Posterior vena cava (tissue), 2 donors: ENCODE data around the gene RPP14. TPM values are rescaled to one million over a fixed set of nuclear protein-coding genes. Genes with fewer than 3 reads are reported as not detected.
"Not testable (repeated sequence)": the region's sequence is repeated elsewhere in the genome, so short reads cannot be mapped to it uniquely, and the experiment has no call there.

ENCODE experiments used
- DNase-seq: peaks from one replicate; pipeline ENCODE4 v3.0.0-alpha.2; 2020; ENCODE audit warnings: low spot score
- intact Hi-C, 2 donors: fragments of 100-400 bp; cut with DNase I; formaldehyde crosslinking; loops; one replicate each; pipeline versions ENCODE4 v1.14.1 to v1.14.2; 2022 to 2023
- total RNA-seq, 2 donors: library from RNA; stranded (reverse); fragmentation: NEBNext Ultra II Directional; extraction: Animal tissue kit (Norgen Biotek cat#: 25700); gene quantifications; one replicate each; pipeline ENCODE4 v1.2.1, GENCODE V29; 2021
- donor health status: DM: yes; HTN: yes; CAD: no.
- donor health status: DM: yes; HTN: yes; CAD: no.

The RPP14 gene
- total RNA-seq, 2 donors from 2014 or later: 10.8 to 11.6 TPM

DNA sequence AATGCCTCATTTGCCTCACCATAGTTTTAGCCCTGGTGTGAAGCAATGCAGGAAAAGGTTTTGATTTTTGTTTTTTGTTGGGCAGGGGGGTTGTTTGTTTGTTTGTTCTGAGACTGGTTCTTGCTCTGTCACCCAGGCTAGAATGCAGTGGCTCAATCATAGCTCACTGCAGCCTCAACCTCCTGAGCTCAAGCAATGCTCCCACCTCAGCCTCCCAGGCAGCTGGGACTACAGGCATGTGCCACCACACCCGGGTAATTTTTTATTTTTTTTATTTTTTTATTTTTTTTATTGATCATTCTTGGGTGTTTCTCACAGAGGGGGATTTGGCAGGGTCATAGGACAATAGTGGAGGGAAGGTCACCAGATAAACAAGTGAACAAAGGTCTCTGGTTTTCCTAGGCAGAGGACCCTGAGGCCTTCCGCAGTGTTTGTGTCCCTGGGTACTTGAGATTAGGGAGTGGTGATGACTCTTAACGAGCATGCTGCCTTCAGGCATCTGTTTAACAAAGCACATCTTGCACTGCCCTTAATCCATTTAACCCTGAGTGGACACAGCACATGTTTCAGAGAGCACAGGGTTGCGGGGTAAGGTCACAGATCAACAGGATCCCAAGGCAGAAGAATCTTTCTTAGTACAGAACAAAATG, 17.0 kb upstream of the RPP14 start:
- intact Hi-C loops, DNase-seq: not testable (repeated sequence)

DNA sequence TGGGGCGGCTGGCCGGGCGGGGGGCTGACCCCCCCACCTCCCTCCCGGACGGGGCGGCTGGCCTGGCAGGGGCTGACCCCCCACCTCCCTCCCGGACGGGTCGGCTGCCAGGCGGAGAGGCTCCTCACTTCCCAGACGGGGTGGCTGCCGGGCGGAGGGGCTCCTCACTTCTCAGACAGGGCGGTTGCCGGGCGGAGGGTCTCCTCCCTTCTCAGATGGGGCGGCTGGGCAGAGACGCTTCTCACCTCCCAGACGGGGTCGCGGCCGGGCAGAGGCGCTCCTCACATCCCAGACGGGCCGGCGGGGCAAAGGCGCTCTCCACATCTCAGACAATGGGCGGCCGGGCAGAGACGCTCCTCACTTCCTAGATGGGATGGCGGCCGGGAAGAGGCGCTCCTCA, 15.6 kb upstream of the RPP14 start:
- intact Hi-C loops, DNase-seq: not testable (repeated sequence)

DNA sequence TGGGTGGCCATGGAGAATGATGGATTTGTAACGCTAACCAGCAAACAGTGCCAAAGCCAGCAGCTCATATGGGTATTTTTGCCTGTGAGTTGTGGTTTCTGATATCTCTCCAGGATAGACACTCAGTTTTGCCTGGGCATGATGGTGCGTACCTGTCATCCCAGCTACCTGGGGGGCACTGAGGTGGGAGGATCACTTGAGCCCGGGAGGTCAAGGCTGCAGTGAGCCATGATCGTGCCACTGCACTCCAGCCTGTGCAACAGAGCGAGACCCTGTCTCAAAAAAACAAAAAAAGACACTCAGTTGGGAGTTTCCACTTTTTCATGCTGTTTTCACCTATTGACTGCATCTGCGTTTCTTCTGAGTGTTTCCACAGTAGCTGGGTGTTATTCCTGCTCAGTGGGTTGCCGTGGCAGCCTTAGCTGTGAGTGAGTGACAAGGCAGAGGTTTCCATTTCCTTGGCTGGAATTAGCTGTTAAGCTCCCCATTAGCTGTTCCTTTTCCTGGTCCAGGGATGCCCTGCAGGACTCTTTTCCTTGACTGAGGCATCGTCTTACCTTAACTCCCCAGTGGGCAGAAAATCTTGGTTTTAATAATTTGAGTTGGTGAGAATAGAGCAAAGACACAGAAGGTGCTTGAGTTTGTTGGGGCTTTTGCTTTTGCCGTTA, 14.2 kb upstream of the RPP14 start:
- DNase-seq: no peak
- intact Hi-C loops: no loop called here

DNA sequence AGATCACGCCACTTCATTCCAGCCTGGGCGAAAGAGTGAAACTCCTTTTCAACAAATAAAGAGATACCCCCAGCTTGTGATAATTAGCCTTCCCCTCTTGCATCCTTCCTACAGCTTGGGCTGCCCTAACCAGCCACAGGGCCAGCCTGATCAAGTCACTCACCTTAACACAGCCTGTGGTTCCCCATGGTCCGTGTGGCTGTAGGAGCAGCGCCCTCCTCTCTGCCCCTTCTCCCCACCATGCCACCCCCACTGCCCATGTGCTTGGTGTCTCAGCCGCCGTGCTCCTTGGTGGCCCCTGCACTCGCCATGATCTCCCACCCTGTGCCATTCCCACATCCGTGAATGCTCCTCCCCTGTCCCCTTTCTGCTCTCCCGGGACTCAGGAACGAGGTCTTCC, 13.2 kb upstream of the RPP14 start:
- DNase-seq: no peak

DNA sequence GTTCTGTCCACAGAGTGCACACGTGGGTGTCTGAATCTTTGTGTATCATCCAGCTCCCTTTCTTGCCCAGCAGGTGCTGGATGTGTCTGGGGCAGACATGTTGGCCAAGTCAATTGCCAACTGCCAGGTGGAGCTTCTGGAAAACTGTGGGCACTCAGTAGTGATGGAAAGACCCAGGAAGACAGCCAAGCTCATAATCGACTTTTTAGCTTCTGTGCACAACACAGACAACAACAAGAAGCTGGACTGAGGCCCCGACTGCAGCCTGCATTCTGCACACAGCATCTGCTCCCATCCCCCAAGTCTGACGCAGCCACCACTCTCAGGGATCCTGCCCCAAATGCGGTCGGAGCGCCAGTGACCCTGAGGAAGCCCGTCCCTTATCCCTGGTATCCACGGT, 12.5 kb upstream of the RPP14 start:
- intact Hi-C loops: no loop called here
- DNase-seq: no peak

More for the DNA sequence above, 13.2 kb upstream of the RPP14 start:
- intact Hi-C loops: no loop called here

DNA sequence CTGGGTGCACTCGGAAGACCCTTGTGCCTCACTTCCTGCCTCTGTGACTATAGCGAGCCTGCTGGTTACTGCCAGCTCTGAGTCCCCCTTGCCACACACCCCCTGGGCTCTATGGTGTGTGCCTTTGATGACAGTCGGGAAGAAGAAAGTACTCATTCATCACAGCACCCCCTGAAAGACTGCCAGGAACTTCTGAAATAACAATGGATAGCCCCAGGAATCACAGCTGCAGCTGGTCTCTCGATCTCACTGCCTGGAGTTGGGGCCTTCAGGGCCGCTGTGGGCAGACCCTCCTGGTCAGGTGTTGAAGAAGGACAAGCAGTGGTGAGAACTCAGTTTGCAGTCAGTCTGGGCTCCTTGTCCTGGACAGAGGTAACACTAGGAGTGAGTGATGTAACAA, 9.8 kb upstream of the RPP14 start:
- intact Hi-C loops: loop anchor here (5.0 kb wide), 2 partner anchors 109 to 114 kb away; no protein-coding TSS in a partner anchor
- no peak for DNase-seq

DNA sequence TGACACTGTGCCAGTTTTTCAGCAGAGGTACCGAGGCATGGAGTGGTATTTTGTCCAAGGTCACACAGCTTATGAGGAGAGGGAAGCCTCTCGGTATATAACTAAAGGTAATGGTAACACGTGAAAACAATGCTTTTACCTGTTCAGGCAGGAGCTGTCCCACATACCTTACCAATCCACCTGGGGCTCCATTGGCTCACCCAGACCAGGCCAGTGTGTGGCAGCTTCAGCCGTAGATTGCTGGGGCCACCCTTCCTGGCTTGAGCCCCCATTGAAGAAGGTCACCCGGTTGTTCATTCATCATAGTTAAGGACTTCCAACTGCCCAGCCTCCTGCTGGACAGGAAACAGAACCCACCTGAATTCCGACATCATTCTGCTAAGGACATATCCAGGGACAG, 9.2 kb upstream of the RPP14 start:
- intact Hi-C loops: loop anchor here (5.0 kb wide), 2 partner anchors 110 to 115 kb away; no protein-coding TSS in a partner anchor
- no peak for DNase-seq

DNA sequence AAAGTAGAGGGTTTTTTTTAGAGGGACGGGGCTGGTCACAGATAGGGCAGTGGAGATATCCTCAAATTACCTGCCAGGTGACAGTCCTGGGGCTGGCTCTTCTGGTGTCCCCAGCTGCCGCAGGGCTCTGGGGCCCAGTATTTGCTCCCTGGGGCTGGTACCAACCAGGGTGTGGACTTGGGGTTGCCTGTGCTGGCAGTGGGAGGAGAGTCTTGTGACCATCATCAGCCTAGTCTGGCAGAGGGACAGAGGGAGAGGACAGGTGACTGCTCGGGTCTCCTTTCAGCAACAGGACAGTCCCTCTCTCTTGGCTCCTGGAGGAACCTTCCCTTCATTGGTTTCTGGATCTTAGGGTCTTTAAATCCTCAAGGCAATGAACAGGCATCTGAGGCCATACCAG, 7.9 kb upstream of the RPP14 start:
- intact Hi-C loops: loop anchor here (5.0 kb wide), 2 partner anchors 111 to 116 kb away; no protein-coding TSS in a partner anchor
- no peak for DNase-seq

DNA sequence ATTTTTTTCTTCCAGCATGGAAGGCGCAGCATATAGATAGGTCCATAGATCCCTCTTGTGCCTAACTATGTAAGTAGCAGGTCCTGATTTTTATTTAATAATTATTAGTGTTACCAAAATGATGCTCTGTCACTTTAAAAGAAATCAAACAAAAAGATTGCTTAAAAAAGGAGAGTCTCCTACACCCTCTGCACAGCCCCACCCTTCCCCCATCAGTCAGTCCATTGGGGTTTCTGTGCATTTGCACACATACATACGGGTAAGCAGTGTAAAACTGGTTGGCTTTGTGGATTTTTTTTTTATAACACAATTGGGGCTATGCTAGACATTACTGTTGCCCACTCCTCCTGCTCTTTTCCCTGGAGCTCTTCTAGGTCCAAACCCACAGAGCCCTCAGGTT, 7.0 kb upstream of the RPP14 start:
- DNase-seq: no peak
- intact Hi-C loops: loop anchor here (5.0 kb wide), 2 partner anchors 112 to 117 kb away; no protein-coding TSS in a partner anchor

DNA sequence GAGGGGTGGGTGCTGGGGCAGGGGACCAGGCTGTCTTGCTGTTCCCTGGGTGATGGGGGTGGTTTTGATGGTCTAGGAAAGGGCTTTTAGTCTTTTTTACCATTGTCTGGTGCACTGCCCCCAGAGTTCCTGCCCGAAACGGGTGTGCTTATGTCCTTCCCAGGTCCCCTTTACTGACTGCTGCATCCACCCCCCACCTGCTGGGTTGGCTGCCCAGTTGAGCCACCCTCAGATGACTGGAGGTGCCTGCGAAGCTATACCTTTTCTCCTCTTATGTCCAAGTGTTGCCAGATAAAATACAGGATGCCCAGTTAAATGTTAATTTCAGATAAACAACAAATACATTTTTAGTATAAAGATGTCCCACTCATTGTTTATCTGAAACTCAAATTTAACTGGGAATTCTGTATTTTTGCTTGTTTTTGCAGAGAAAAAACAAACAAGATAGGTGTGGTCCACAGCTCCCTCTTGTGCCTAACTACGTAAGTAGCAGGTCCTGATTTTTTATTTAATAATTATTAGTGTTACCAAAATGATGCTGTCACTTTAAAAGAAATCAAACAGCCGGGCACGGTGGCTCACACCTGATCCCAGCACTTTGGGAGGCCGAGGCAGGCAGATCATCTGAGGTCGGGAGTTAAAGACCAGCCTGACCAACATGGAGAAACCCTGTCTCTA, 6.1 kb upstream of the RPP14 start:
- intact Hi-C loops: loop anchor here (5.0 kb wide), 2 partner anchors 113 to 118 kb away; no protein-coding TSS in a partner anchor
- DNase-seq: no peak

DNA sequence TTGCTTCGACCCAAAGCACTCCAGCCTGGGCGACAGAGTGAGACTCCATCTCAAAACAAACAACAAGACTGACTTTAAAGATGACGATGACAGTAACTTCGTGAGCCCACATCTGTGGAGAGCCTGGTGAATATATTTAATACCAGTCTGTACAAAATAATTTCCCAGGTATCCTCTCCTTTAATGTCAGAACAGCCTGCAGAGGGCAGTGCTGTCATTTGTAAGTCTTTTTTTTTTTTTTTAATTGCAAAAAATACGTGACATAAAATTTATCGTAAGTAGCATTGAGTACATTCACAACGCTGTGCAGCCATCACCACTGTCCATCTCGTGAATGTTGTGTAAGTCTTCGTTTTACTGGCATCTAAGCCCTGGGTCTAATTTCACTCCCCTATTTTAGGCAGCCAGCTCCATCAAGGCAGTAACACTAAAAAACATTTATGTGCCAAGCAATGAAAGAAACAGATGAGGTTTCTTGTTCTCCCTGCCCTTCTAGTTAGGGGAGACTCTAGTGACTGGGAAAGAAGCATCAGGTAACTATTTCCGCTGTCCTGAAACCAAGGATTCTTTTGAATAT, 1.7 kb downstream of the RPP14 start:
- intact Hi-C loops: no loop called here
- DNase-seq: no peak

DNA sequence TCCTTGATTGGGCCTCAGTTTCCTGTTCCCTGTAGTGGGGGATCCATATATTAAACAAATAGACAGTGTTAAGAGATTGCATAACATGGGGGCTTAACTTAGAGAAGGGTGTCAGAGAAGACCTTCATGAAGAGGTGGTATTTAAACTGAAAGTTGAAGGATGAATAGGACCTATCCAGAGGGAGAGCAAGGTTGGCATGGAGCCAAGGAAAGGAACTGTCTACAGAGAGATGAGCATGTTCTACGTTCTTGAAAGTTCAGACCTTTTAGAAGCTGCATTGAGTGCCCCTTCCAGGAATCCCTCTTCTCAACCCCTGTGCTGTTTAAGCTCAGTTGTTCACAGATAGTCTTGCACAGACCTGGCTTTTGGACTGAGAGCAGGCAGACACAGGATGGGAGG, 2.7 kb downstream of the RPP14 start:
- DNase-seq: no peak
- intact Hi-C loops: no loop called here

DNA sequence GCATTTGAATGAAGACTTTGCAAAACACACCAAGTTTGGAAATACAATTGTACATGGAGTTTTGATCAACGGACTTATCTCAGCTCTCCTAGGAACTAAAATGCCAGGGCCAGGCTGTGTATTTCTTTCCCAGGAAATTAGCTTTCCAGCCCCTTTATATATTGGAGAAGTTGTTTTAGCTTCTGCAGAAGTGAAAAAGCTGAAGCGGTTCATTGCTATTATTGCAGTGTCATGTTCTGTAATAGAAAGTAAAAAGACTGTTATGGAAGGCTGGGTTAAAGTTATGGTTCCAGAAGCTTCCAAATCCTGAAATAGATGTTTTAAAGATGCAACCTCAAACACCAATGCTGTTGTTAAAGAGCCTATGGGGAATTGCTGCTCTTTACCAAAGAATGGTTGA, 11.8 kb downstream of the RPP14 start:
- intact Hi-C loops: no loop called here
- no peak for DNase-seq

DNA sequence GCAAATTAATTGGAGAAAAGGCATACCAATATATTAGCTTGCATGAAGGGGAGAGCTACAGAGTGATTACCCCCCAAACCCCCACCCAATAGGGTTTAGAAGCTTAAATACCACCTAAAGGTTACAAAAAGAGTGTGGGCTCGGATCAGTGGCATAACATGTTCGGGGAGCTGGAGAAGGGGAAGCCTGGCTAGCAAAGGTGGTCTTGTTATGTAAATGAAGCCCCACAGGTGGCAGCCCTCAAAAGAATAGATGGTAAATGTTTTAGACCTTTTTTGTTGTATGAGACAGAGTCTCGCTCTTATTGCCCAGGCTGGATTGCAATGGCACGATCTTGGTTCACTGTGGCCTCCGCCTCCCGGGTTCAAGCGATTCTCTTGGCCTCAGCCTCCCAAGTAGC, 15.7 kb downstream of the RPP14 start:
- DNase-seq: no peak
- intact Hi-C loops: no loop called here

DNA sequence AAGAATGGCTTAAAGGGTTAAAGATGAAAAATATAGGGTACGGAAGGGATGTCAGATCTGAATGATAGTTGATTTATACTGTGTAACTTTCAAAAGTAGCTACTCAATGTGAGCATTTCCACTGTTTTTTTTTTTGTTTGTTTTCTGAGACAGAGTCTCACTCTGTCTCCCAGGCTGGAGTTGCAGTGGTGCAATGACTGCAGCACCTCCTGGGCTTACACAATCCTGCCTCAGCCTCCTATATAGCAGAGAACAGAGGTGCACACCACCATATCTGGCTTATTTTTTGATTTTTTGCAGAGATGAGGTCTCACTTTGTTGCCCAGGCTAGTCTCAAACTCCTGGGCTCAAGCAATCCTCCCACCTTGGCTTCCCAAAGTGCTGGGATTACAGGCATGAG, 16.7 kb downstream of the RPP14 start:
- intact Hi-C loops: no loop called here

DNA sequence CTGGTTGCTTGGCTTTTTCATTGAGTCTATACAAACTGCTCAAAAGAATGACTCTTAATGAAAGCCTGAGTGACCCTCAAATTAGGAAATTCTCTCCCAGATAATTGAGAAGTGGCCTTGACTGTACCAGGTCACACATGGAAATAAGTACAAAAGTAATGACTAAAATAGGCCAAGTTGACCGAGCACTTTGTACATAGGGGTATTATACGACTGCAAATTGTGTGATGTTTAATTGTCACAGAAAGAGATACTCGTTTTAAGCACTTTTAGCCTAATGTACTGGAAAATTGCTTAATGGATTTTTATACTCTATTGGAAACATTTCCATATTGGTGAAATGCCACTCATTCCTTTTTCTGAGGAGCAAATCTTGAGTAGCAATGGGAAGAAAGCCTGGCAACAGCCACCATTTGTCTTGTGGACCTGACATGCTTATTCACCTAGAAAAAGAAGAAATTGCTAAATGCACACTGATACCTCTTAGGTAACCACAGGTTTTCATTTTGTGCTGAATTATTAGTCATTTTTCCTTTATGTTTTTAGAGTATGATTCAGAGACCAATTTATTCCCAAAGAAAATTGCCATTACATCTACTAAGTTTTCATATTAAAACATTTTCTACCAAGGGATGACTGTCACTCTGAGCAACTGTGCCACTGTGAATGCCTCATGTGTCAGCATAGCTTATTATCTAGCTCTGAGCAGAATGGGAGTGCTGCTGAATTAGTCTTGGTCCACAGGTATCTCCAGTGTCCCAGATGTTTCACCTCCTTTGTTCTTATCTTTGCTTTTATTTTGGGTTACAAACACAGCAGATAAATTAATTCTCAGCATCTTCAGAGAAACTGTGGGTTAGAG, 17.7 kb downstream of the RPP14 start:
- intact Hi-C loops: no loop called here
- DNase-seq: no peak

More for the DNA sequence above, 16.7 kb downstream of the RPP14 start:
- DNase-seq: no peak

DNA sequence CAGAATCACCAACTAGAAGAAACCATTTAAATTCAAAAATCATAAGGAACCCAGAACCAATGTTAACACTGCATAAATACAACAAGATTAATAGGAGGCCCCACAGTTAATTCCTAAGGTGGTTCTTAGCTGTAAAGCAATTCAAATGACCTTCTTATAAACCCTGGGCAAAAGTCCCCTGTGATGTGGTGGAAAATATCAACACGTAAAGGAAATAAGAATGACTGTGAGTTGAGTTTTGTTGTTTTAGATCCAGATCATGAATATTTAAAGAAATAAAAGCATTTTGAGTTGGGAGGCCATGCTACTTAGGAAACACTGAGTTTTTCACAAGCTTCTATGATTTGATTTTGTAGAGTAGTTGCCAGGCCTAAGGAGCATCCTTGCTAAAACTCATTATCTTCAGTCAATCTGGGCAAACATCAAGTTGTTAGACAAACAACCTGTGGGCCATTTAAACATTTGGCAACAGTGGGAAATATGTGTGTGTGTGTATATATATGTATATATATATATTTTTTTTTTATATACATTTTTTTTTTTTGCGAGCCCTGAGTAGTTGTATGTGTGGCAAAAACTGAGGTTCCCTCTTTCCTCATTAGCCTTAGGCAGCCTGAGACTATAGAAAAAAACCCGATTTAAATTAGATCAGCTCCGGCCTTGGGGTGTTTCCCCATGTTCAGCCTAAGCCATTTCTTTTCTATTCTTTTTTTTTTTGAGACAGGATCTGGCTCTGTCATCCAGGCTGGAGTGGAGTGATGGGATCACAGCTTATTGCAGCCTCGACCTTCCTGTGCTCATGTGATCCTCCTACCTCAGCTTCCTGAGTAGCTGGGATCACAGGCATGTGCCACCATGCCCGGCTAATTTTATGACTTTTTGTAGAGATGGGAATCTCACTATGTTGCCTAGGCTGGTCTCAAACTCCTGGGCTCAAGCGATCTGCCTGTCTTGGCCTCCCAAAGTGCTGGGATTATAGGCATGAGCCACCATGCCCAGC, 18.6 kb downstream of the RPP14 start:
- intact Hi-C loops: loop anchor here in 1 of 2 donors (5.0 kb wide), 1 partner anchor 93 kb away; no protein-coding TSS in a partner anchor
- no peak for DNase-seq

DNA sequence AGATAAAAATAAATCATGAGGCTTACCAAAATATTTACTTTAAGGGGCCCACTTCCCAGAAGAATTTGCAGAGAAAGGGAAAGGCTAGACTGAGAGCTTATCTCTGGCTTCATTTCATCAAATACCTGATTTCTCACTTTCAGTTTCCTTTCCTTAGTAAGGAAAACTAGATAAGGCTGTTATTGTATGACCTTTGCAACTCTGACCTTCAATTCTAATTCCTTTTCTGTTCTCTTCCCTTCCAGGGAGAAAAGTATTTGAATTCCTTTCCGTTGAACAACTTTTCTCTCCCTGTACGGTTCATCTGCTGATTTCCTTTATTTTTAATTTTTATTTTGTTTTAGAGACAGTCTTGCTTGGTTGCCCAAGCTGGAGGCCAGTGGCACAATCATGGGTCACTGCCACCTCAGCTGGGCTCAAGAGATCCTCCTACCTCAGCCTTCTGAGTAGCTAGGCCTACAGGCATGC, 19.5 kb downstream of the RPP14 start:
- intact Hi-C loops: loop anchor here in 1 of 2 donors (5.0 kb wide), 1 partner anchor 92 kb away; no protein-coding TSS in a partner anchor
- no peak for DNase-seq
